ENCODE data around the gene SPRR1B. TPM values are rescaled to one million over a fixed set of nuclear protein-coding genes. Genes with fewer than 3 reads are reported as not detected.

The SPRR1B gene
- total RNA-seq, 1 experiment from 2014 or later: not detected

GRCh38 chr1:153081736-153082135, 50.7 kb downstream of the SPRR1B start:
- H3K4me2 ChIP-seq: no peak overlapping the region
- POLR2A ChIA-PET (ENCODE audit: unreplicated experiment): no interaction called here
- no peak overlapping the region for H3K27ac ChIP-seq
- no peaks in the 10 kb centered on the region for H3K79me2 ChIP-seq (ENCODE audit: low read depth)
- H3K4me3 ChIP-seq: no peak overlapping the region
- intact Hi-C loops (cut with micrococcal nuclease; ENCODE audit: unreplicated experiment): no loop called here
- DNase-seq: no peak
- H2AFZ ChIP-seq: no peak overlapping the region
- H3K9me2 ChIP-seq (ENCODE audit: insufficient read depth): no peaks in the 10 kb centered on the region
- H3F3A ChIP-seq (ENCODE audit: insufficient read depth, low read depth): no peaks in the 10 kb centered on the region
- no peaks in the 10 kb centered on the region for H3K4me1 ChIP-seq (replicated peaks; ENCODE audit: insufficient read depth)
- CTCF ChIA-PET: no interaction called here
- no peaks in the 10 kb centered on the region for H3K36me3 ChIP-seq (ENCODE audit: low read depth)
- H3K27me3 ChIP-seq (ENCODE audit: insufficient read depth, low read depth): no peaks in the 10 kb centered on the region
- no peak for TF ChIP-seq CTCF (conservative IDR thresholded peaks at IDR 0.05)
- no peak for TF ChIP-seq EZH2 (IDR thresholded peaks at IDR 0.05; ENCODE audit: low read depth)
- H4K20me1 ChIP-seq (ENCODE audit: insufficient read depth): no peaks in the 10 kb centered on the region
- BruUV-seq (replicated peaks): no TSS peak
- H3K9me3 ChIP-seq (ENCODE audit: insufficient read depth, low read depth): 0 out of 2 replicates have a peak, but pooled peaks cover 6% of the 10 kb centered on the region

Other genes starting within 250 kb of the SPRR1B start
- gene LCE1E, start 244.9 kb upstream of the SPRR1B start, total RNA-seq (2021): not detected in 2 replicates
- gene LCE1D, start 234.5 kb upstream of the SPRR1B start, total RNA-seq (2021): not detected in 2 replicates
- gene LCE1C, start 224.6 kb upstream of the SPRR1B start, total RNA-seq (2021): not detected in 2 replicates
- gene LCE1B, start 219.2 kb upstream of the SPRR1B start, total RNA-seq (2021): not detected in 2 replicates
- gene LCE1A, start 203.7 kb upstream of the SPRR1B start, total RNA-seq (2021): not detected in 2 replicates
- not detected in 2 replicates for gene LCE6A, start 188.3 kb upstream of the SPRR1B start, total RNA-seq (2021)
- gene LCE7A, start 171.2 kb upstream of the SPRR1B start, total RNA-seq (2021): not detected in 2 replicates
- gene SMCP, start 152.9 kb upstream of the SPRR1B start, total RNA-seq (2021): not detected in 2 replicates
- not detected in 2 replicates for gene IVL, start 122.7 kb upstream of the SPRR1B start, total RNA-seq (2021)
- not detected in 2 replicates for gene SPRR5, start 84.0 kb upstream of the SPRR1B start, total RNA-seq (2021)
- gene SPRR4, start 60.6 kb upstream of the SPRR1B start, total RNA-seq (2021): not detected in 2 replicates
- gene SPRR1A, start 47.1 kb upstream of the SPRR1B start, total RNA-seq (2021): not detected in 2 replicates
- 0.57 TPM in 1 of 2 replicates, not detected in the other for gene SPRR3, start 29.5 kb upstream of the SPRR1B start, total RNA-seq (2021)
- gene SPRR2D, start 9.9 kb downstream of the SPRR1B start, total RNA-seq (2021): not detected in 2 replicates
- gene SPRR2A, start 26.3 kb downstream of the SPRR1B start, total RNA-seq (2021): not detected in 2 replicates
- gene SPRR2B, start 40.4 kb downstream of the SPRR1B start, total RNA-seq (2021): not detected in 2 replicates
- not detected in 2 replicates for gene SPRR2E, start 63.3 kb downstream of the SPRR1B start, total RNA-seq (2021)
- not detected in 2 replicates for gene SPRR2F, start 82.3 kb downstream of the SPRR1B start, total RNA-seq (2021)
- gene SPRR2G, start 119.7 kb downstream of the SPRR1B start, total RNA-seq (2021): not detected in 2 replicates
- not detected in 2 replicates for gene LELP1, start 172.2 kb downstream of the SPRR1B start, total RNA-seq (2021)
- not detected in 2 replicates for gene PRR9, start 186.4 kb downstream of the SPRR1B start, total RNA-seq (2021)
- not detected in 2 replicates for gene LORICRIN, start 228.5 kb downstream of the SPRR1B start, total RNA-seq (2021)

Measured in PC-9 (cell line).